ENCODE measurements around the gene IFITM1.
"Not testable (repeated sequence)": the region's sequence is repeated elsewhere in the genome, so short reads cannot be mapped to it uniquely, and the experiment has no call there.

The IFITM1 gene

GRCh38 chr11:309979-310572 lies 3.8 kb upstream of the IFITM1 start:
- peak; percentile 39 for DNase-seq

- not testable (repeated sequence) for DNase-seq
Measured at GRCh38 chr11:311013-311748, 2.7 kb upstream of the IFITM1 start.

GRCh38 chr11:312092-312816 lies 1.6 kb upstream of the IFITM1 start:
- no peak for DNase-seq

- DNase-seq = peak; percentile 55
Measured at GRCh38 chr11:313304-313786, 495 bp upstream of the IFITM1 start.

GRCh38 chr11:314554-314875 lies 675 bp downstream of the IFITM1 start:
- peak; percentile 45 for DNase-seq

GRCh38 chr11:315051-315481 lies 1.2 kb downstream of the IFITM1 start:
- no peak for DNase-seq

GRCh38 chr11:315516-315994 lies 1.7 kb downstream of the IFITM1 start:
- no peak for DNase-seq

GRCh38 chr11:316031-316701 lies 2.3 kb downstream of the IFITM1 start:
- DNase-seq = peak; percentile 53

GRCh38 chr11:316891-317301 lies 3.1 kb downstream of the IFITM1 start:
- peak; percentile 53 for DNase-seq

GRCh38 chr11:317668-318404 lies 4.0 kb downstream of the IFITM1 start:
- DNase-seq = peak; percentile 53

- DNase-seq = not testable (repeated sequence)
Measured at GRCh38 chr11:318405-319120, 4.7 kb downstream of the IFITM1 start.

- DNase-seq = peak; percentile 67
Measured at GRCh38 chr11:319121-319887, 5.5 kb downstream of the IFITM1 start.

GRCh38 chr11:319888-320273 lies 6.0 kb downstream of the IFITM1 start:
- not testable (repeated sequence) for DNase-seq

- no peak for DNase-seq
Measured at GRCh38 chr11:324156-324555, 10.3 kb downstream of the IFITM1 start.

GRCh38 chr11:324593-325517 lies 11.0 kb downstream of the IFITM1 start:
- DNase-seq = not testable (repeated sequence)

GRCh38 chr11:325796-326591 lies 12.2 kb downstream of the IFITM1 start:
- no peak for DNase-seq

GRCh38 chr11:326592-326841 lies 12.7 kb downstream of the IFITM1 start:
- DNase-seq = no peak

- DNase-seq = peak; percentile 91
Measured at GRCh38 chr11:326842-327580, 13.2 kb downstream of the IFITM1 start.

- no peak for DNase-seq
Measured at GRCh38 chr11:327581-327923, 13.7 kb downstream of the IFITM1 start.

All from OCI-M1 (cell line).